Neural progenitor cell (in vitro differentiated cells): ENCODE measurements around the gene TFPI2.

Experiments used
- CTCF ChIP-seq: fragments of 200-600 bp; sonication (generic); IDR thresholded peaks from 2 replicates; pipeline ENCODE4 v1.5.1; 2017; ENCODE audit warnings: antibody characterized with exemption, mild to moderate bottlenecking
- EZH2phosphoT487 ChIP-seq: fragments of 200-600 bp; sonication (generic); IDR thresholded peaks from 2 replicates; pipeline ENCODE4 v1.6.1; 2017; ENCODE audit warnings: antibody characterized with exemption

DNA sequence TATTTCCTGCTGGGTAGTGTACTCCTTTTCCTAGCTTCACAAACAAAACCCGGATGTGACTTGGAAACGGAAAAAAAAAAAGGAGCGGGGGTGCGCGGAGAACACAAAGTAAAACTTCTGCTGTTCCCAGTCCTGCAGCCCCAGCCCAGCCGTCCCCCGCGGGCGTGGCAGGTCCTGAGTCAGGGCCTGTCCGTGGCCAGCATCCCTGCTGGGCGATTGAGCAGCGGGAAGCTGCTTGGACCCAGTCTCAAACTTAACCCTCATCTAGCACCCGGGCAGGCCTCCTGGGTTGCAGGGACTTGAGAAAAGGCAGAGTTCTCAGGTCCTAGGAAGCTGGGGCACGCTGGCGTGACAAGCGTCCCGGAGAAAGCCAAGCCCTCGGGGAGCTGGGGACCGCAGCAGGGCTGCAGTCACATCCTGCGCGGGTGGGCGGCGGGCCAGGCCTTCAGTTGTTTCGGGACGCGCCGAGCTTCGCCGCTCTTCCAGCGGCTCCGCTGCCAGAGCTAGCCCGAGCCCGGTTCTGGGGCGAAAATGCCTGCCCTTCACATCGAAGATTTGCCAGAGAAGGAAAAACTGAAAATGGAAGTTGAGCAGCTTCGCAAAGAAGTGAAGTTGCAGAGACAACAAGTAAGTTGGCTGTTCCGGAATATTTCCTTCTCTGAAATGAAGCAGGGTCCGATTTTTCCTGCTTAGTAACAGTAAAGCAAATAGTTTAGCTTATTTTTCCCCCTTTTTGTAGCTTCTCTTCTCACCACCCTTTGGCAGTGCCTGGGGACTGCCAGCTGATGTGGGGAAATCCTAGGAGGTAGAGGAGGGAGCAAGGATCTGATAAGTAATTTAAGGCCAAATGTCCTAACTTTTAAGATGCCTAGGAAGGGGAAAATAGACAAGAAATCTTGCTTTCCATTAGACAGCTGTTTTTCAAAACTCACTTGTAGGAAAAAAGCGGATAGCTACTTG lies 31.3 kb upstream of the TFPI2 start, which contains the start of gene GNG11:
- TF ChIP-seq CTCF (no peak), EZH2phosphoT487 (no peak)
